Measurements from ENCODE around the gene HLA-DMA. TPM values are rescaled to one million over a fixed set of nuclear protein-coding genes. Genes with fewer than 3 reads are reported as not detected.

Gene HLA-DMA
- total RNA-seq, 2 experiments from 2014 or later = 14.4 to 16.5 TPM

GRCh38 chr6:32960563-32960962, 7.7 kb upstream of the HLA-DMA start:
- DNase-seq (no peak), ATAC-seq (ENCODE audit: poor library complexity) (no peak)
- intact Hi-C loops (cut with DNase I, micrococcal nuclease) = no loop called here
- H3K27ac Mint-ChIP-seq = no peak overlapping the region
- H3K27me3 ChIP-seq (ENCODE audit: control insufficient read depth in 1 of 2, insufficient read depth in 2 of 2, low read length in 2 of 2) = no peaks in the 10 kb centered on the region
- H3K36me3 ChIP-seq (ENCODE audit: insufficient read depth, low read length) = no peaks in the 10 kb centered on the region
- no peak overlapping the region for H3K4me3 Mint-ChIP-seq
- peaks cover 39% of the 10 kb centered on the region for H3K4me1 Mint-ChIP-seq (ENCODE audit: low read depth)
- H3K9me3 Mint-ChIP-seq = no peaks in the 10 kb centered on the region
- CTCF ChIA-PET = no interaction called here
- H3K27ac ChIP-seq (ENCODE audit: low read depth in 1 of 2, low read length in 2 of 2) = no peak overlapping the region
- peaks cover 2% of the 10 kb centered on the region for H3K4me1 ChIP-seq (ENCODE audit: insufficient read depth, low read length)
- no peaks in the 10 kb centered on the region for H3K27me3 Mint-ChIP-seq
- TF ChIP-seq CTCF (IDR thresholded peaks at IDR 0.05) = no peak
- no peaks in the 10 kb centered on the region for H3K9me3 ChIP-seq (ENCODE audit: control insufficient read depth in 1 of 2, insufficient read depth in 1 of 2, low read length in 2 of 2)
- H3K4me3 ChIP-seq (ENCODE audit: low read length) = no peak overlapping the region
- H3K36me3 Mint-ChIP-seq (ENCODE audit: low read depth) = no peaks in the 10 kb centered on the region
- POLR2A ChIA-PET = interaction anchor here (1.7 to 4.6 kb wide), 2 partner anchors 8 to 12 kb away, joined by 5 to 57 read pairs; partner anchors contain the start of gene HLA-DMA

- H3K27ac Mint-ChIP-seq = no peak overlapping the region
- H3K4me3 Mint-ChIP-seq = no peak overlapping the region
- no peak for ATAC-seq (ENCODE audit: poor library complexity)
Observed at GRCh38 chr6:32956176-32956575, 3.3 kb upstream of the HLA-DMA start.

GRCh38 chr6:32954986-32955802, 2.3 kb upstream of the HLA-DMA start:
- Mint-ChIP-seq H3K27me3 (no peaks in the 10 kb centered on the region), H3K27ac (no peak overlapping the region), H3K36me3 (ENCODE audit: low read depth) (no peaks in the 10 kb centered on the region), H3K4me3 (no peak overlapping the region), H3K9me3 (no peaks in the 10 kb centered on the region), H3K4me1 (ENCODE audit: low read depth) (peaks cover 29% of the 10 kb centered on the region)
- ChIA-PET POLR2A (interaction anchor here (0.6 to 8.3 kb wide), 11 partner anchors 9 to 960 kb away, joined by 3 to 323 read pairs (median 4); partner anchors contain the start of genes BRD2 and HLA-DMB), CTCF (interaction anchor here (0.6 to 8.4 kb wide), 13 partner anchors 8 to 1603 kb away, joined by 3 to 177 read pairs (median 9); partner anchors contain the start of genes BRD2, HLA-DMB and TAP2)
- DNase-seq = peak in 4 of 14 experiments; percentile 48 to 71 (median 66)
- Histone ChIP-seq H3K36me3 (ENCODE audit: insufficient read depth, low read length) (no peaks in the 10 kb centered on the region), H3K9me3 (ENCODE audit: control insufficient read depth in 1 of 2, insufficient read depth in 1 of 2, low read length in 2 of 2) (no peaks in the 10 kb centered on the region), H3K27ac (ENCODE audit: low read depth in 1 of 2, low read length in 2 of 2) (no peak overlapping the region), H3K4me3 (ENCODE audit: low read length) (no peak overlapping the region), H3K4me1 (ENCODE audit: insufficient read depth, low read length) (peaks cover 21% of the 10 kb centered on the region), H3K27me3 (ENCODE audit: control insufficient read depth in 1 of 2, insufficient read depth in 2 of 2, low read length in 2 of 2) (no peaks in the 10 kb centered on the region)
- intact Hi-C loops (cut with DNase I, micrococcal nuclease) = loop anchor here in 1 of 2 experiments (2.0 kb wide), 1 partner anchor 30 kb away; no protein-coding TSS in a partner anchor
- ATAC-seq (ENCODE audit: poor library complexity) = no peak
- peak; percentile 36 for TF ChIP-seq CTCF (IDR thresholded peaks at IDR 0.05)

More at GRCh38 chr6:32956176-32956575, 3.3 kb upstream of the HLA-DMA start:
- no peaks in the 10 kb centered on the region for H3K27me3 ChIP-seq (ENCODE audit: control insufficient read depth in 1 of 2, insufficient read depth in 2 of 2, low read length in 2 of 2)
- no peaks in the 10 kb centered on the region for H3K27me3 Mint-ChIP-seq
- H3K9me3 ChIP-seq (ENCODE audit: control insufficient read depth in 1 of 2, insufficient read depth in 1 of 2, low read length in 2 of 2) = no peaks in the 10 kb centered on the region
- H3K4me1 Mint-ChIP-seq (ENCODE audit: low read depth) = peaks cover 33% of the 10 kb centered on the region
- no peak overlapping the region for H3K4me3 ChIP-seq (ENCODE audit: low read length)
- H3K9me3 Mint-ChIP-seq = no peaks in the 10 kb centered on the region
- TF ChIP-seq CTCF (IDR thresholded peaks at IDR 0.05) = no peak
- ChIA-PET CTCF (interaction anchor here (1.3 to 8.4 kb wide), 4 partner anchors 15 to 118 kb away, joined by 3 to 177 read pairs (median 40); partner anchors contain the start of genes BRD2 and TAP2), POLR2A (interaction anchor here (1.0 to 8.3 kb wide), 5 partner anchors 14 to 28 kb away, joined by 3 to 323 read pairs (median 30); partner anchors contain the start of genes BRD2 and HLA-DMB)
- no peaks in the 10 kb centered on the region for H3K36me3 ChIP-seq (ENCODE audit: insufficient read depth, low read length)
- no peak overlapping the region for H3K27ac ChIP-seq (ENCODE audit: low read depth in 1 of 2, low read length in 2 of 2)
- no peaks in the 10 kb centered on the region for H3K36me3 Mint-ChIP-seq (ENCODE audit: low read depth)
- peaks cover 21% of the 10 kb centered on the region for H3K4me1 ChIP-seq (ENCODE audit: insufficient read depth, low read length)
- intact Hi-C loops (cut with DNase I, micrococcal nuclease) = no loop called here
- DNase-seq = no peak

All from CD4-positive, alpha-beta T cell (primary cell).